Gastroesophageal sphincter (tissue), 4 donors: ENCODE measurements around the gene RNASE8. TPM values are rescaled to one million over a fixed set of nuclear protein-coding genes. Genes with fewer than 3 reads are reported as not detected.

Experiments used
- ATAC-seq: fragments of 150-250 bp; one replicate; pipeline ENCODE4 v1.9.1; 2016; ENCODE audit warnings: mild to moderate bottlenecking, moderate library complexity
- H3K27ac ChIP-seq, 4 donors: fragments of 200-600 bp; sonication (generic) in 3 of 4; 1 replicate in 3 of 4; 2 replicates in 1 of 4; pipeline ENCODE4 v1.5.1; 2016 to 2019
- H3K27me3 ChIP-seq: fragments of 200-600 bp; sonication (generic); one replicate; pipeline ENCODE4 v1.5.1; 2019
- H3K36me3 ChIP-seq, 2 donors: fragments of 200-600 bp; sonication (generic); one replicate each; pipeline ENCODE4 v1.5.1; 2019; ENCODE audit warnings: control low read depth in 1 of 2
- H3K4me1 ChIP-seq, 3 donors: fragments of 200-600 bp; sonication (generic); 1 replicate in 2 of 3; 2 replicates in 1 of 3; pipeline ENCODE4 v1.5.1; 2016 to 2019; ENCODE audit warnings: control low read depth in 2 of 3
- H3K4me3 ChIP-seq, 2 donors: fragments of 200-600 bp; sonication (generic); one replicate each; pipeline ENCODE4 v1.5.1; 2019; ENCODE audit warnings: mild to moderate bottlenecking in 1 of 2, moderate library complexity in 1 of 2
- H3K9me3 ChIP-seq, 3 donors: fragments of 200-600 bp; sonication (generic); one replicate each; pipeline ENCODE4 v1.5.1; 2017 to 2019; ENCODE audit warnings: control low read depth in 2 of 3
- EP300 ChIP-seq: sonication (generic); formaldehyde crosslinking; IDR thresholded peaks from one replicate; pipeline ENCODE4 v1.6.1; 2017; ENCODE audit warnings: antibody characterized with exemption, mild to moderate bottlenecking
- POLR2A ChIP-seq, 2 donors: fragments of 450-650 bp; IDR thresholded peaks; one replicate each; pipeline ENCODE4 v1.6.1; 2017; ENCODE audit warnings: antibody characterized with exemption in 2 of 2, mild to moderate bottlenecking in 2 of 2, moderate library complexity in 1 of 2
- POLR2AphosphoS5 ChIP-seq: sonication (generic); formaldehyde crosslinking; IDR thresholded peaks from one replicate; pipeline ENCODE4 v1.6.1; 2017; ENCODE audit warnings: antibody characterized with exemption
- WGBS, 2 donors: methylation state at CpG; one replicate each; pipeline ENCODE4 v1.1.5; 2018; ENCODE audit warnings: low coverage in 1 of 2; 5-methylcytosine and 5-hydroxymethylcytosine counted together
- total RNA-seq, 4 donors: library from RNA; depleted of rRNA; stranded (reverse); fragments of >200 nt; gene quantifications; one replicate each; pipeline ENCODE4 v1.1.0, GENCODE V29; 2016
- TF ChIP-seq, protein P1 (sequence below), 4 experiments: fragments of 200-600 bp in 2 of 4; fragments of 450-650 bp in 2 of 4; sonication (generic) in 1 of 4; IDR thresholded peaks; one replicate each; pipeline ENCODE4 v1.5.1; 2017 to 2019; ENCODE audit warnings: antibody characterized with exemption in 4 of 4, mild to moderate bottlenecking in 2 of 4, moderate library complexity in 2 of 4

RNASE8 gene
- total RNA-seq, 4 donors from 2014 or later = not detected

DNA sequence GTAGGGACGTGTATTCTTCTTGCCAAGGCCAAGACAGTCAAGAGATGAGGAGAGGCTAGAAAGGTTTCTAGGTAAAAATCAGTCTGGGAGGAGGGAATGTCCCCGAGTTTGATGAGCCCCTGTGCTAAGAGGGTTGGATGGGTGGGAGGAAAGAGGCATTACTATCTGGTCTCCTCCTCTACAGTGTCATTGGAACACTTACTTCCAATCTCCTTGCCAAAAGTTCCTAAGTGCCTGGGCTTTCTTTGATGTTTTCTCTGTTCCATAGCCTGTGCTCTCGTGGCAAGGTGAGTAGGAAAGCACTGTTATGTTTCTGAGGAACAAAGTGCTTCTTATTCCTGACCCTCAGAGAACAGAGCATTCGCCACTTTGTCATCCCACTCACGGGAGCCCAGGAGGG, 22.9 kb upstream of the RNASE8 start, which contains the start of gene RNASE13:
Gene RNASE13, minus strand, starts transcription at position 101 of the 400 bp plus-strand sequence. CDS start 519 bp downstream, outside the sequence.
- H3K27me3 ChIP-seq = no peaks in the 10 kb centered on the region
- ATAC-seq = no peak

DNA sequence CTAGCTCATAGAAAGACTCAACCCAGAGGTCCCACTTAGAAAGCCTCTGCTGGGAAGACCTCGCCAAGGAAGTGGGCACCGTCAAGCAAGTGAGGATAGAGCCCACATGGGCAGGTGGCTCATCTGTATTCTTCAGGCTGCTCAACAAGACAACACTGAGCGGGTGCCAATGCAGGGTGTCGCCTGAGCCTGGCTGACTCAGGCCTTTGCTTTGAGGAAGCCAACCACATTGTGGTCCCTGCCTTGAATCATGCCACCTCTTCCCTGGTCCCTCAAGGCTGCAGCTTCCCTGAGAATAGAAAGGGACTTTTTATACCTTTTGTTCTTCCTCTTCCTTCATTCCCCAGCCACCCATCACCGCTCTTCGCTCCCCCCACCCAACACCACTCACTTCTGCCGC, 20.9 kb upstream of the RNASE8 start:
- no peak for TF ChIP-seq POLR2AphosphoS5
- TF ChIP-seq EP300 = no peak
- TF ChIP-seq, protein P1, sequence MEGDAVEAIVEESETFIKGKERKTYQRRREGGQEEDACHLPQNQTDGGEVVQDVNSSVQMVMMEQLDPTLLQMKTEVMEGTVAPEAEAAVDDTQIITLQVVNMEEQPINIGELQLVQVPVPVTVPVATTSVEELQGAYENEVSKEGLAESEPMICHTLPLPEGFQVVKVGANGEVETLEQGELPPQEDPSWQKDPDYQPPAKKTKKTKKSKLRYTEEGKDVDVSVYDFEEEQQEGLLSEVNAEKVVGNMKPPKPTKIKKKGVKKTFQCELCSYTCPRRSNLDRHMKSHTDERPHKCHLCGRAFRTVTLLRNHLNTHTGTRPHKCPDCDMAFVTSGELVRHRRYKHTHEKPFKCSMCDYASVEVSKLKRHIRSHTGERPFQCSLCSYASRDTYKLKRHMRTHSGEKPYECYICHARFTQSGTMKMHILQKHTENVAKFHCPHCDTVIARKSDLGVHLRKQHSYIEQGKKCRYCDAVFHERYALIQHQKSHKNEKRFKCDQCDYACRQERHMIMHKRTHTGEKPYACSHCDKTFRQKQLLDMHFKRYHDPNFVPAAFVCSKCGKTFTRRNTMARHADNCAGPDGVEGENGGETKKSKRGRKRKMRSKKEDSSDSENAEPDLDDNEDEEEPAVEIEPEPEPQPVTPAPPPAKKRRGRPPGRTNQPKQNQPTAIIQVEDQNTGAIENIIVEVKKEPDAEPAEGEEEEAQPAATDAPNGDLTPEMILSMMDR (IDR thresholded peaks at IDR 0.05) = no peak
- TF ChIP-seq POLR2A (IDR thresholded peaks at IDR 0.05) = no peak
- no peak overlapping the region for H3K4me3 ChIP-seq
- H3K27me3 ChIP-seq = no peaks in the 10 kb centered on the region
- WGBS, 2 donors = 85 to 90% methylated on average over 3 to 5 of the region's 7 CpGs
- H3K9me3 ChIP-seq = no peaks in the 10 kb centered on the region
- H3K4me1 ChIP-seq = peaks cover 14 to 26% (median 17%) of the 10 kb centered on the region in 3 donors
- ATAC-seq = no peak
- no peaks in the 10 kb centered on the region for H3K36me3 ChIP-seq
- H3K27ac ChIP-seq = peak overlapping the region in 2 of 4 donors; percentile 7 to 21

More for the DNA sequence above, 22.9 kb upstream of the RNASE8 start, which contains the start of gene RNASE13:
- Histone ChIP-seq H3K4me1 (peaks cover 11 to 19% (median 14%) of the 10 kb centered on the region in 3 donors), H3K4me3 (no peak within 1 kb of the TSS), H3K27ac (no peak within 1 kb of the TSS), H3K9me3 (no peaks in the 10 kb centered on the region), H3K36me3 (no peaks in the 10 kb centered on the region)
- WGBS, 2 donors = 79 to 87% methylated on average over 2 to 3 of the region's 5 CpGs
- TF ChIP-seq EP300 (no peak), POLR2A (IDR thresholded peaks at IDR 0.05) (no peak), POLR2AphosphoS5 (no peak)
- TF ChIP-seq, protein P1 (IDR thresholded peaks at IDR 0.05) = no peak

- Histone ChIP-seq H3K27me3 (no peaks in the 10 kb centered on the region), H3K4me3 (no peak overlapping the region), H3K36me3 (no peaks in the 10 kb centered on the region), H3K27ac (peak overlapping the region in 2 of 4 donors; percentile 7 to 21), H3K4me1 (peaks cover 14 to 26% (median 17%) of the 10 kb centered on the region in 3 donors), H3K9me3 (no peaks in the 10 kb centered on the region)
- TF ChIP-seq POLR2A (IDR thresholded peaks at IDR 0.05) (no peak), EP300 (no peak), POLR2AphosphoS5 (no peak)
- TF ChIP-seq, protein P1 (IDR thresholded peaks at IDR 0.05) = no peak
- no peak for ATAC-seq
- 89 to 100% methylated on average over 2 to 3 of the region's 3 CpGs for WGBS, 2 donors
Measured at GRCh38 chr14:21037156-21037555, 20.5 kb upstream of the RNASE8 start.

DNA sequence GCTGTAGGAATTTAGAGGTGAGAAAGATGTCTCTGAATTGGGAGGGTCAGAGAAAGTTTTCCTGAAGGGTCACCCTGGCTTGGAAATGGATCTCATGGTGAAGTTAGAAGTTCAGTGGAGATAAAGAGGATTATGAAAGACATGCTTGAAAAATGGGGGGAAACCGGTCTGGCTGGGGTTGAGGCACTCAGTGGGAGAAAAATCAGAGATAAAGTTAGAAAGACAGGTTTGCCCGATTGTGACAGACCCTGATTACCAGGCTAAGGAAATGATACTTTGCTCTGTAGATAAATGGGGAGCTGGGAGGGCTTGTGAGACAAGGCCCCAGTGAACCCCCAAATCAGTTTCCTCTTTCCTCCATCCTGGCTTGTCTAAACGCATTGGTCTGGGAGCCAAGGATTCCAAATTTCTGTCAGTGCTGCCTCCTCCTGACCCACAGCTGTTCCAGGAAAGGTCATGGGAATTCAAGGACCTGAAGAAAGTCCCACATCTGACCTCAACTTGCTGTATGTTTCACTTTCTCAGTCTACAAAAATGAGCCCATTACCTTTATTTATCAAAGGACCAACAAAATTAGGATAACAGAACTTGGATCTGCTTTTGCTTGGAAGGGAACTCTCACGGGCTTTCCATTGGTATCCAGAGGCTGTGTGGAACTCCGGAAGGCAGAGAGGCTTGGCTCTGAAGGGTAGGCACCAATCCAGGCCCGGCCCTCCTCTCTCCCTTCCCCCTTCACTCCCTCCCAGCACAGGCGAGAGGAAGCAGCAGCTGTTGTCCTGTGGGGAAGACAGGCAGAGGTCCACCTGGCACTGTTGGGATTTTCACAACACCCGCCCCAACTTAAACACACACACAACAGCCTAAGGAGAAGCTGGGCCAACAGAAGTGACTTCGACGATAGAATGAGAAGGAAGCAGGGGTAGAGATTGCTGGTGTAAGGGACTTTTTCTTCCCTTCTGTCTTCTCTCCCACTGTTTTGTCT, 18.9 kb upstream of the RNASE8 start:
- ATAC-seq = peak; percentile 98
- peaks cover 14 to 38% (median 17%) of the 10 kb centered on the region in 3 donors for H3K4me1 ChIP-seq
- whole genome bisulfite sequencing, 2 donors = 4 to 17% methylated on average over 6 to 7 of the region's 10 CpGs
- no peak for TF ChIP-seq POLR2A (IDR thresholded peaks at IDR 0.05)
- TF ChIP-seq EP300 = no peak
- peak; percentile 58 for TF ChIP-seq POLR2AphosphoS5
- TF ChIP-seq, protein P1 (IDR thresholded peaks at IDR 0.05) = peak in 1 of 4 experiments; percentile 2
- H3K4me3 ChIP-seq = peak overlapping the region in 1 of 2 donors; percentile 22
- no peaks in the 10 kb centered on the region for H3K27me3 ChIP-seq
- no peaks in the 10 kb centered on the region for H3K36me3 ChIP-seq
- no peaks in the 10 kb centered on the region for H3K9me3 ChIP-seq
- H3K27ac ChIP-seq = peak overlapping the region; percentile 80 to 86 (median 84)
